GM19193 (cell line): ENCODE data around the gene UPK2.

Source experiments
- POLR2A ChIP-seq: IDR thresholded peaks from 4 replicates; pipeline ENCODE4 v1.6.1; 2011; ENCODE audit not compliant: insufficient read depth, insufficient read length; ENCODE audit errors: extremely low read depth

UPK2 gene

DNA sequence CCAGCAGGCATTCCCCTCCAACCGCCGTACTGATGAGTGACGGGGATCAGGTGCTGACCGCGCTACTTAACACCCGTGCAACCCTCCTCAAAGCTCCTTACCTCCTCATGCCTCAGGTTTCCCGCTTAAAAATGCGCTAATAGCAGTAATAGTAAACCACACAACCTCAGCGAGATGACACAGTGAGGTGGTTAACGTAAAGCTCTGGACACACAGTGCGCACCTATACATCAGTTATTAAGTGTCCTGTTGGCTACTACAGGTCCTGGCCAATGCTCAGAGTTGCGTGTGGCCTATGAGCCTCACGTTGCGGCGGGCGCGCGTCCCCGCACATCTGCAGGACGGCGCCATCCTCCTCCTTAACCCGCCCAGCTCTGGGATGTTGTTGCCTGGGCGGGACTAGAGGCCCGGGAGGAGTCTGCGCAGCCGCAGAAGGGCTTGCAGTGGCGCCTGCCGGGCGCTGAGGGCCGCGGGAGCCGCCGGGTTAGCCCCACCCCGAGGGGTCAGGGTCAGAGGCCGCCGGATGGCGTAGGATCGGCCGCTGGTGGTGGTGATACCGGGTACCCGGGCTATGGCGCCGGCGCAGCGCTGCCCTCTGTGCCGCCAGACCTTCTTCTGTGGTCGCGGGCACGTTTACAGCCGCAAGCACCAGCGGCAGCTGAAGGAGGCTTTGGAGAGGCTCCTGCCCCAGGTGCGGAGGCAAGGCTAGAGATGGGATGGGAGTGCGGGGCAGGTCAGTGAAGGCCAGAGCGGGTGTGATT, 41.7 kb downstream of the UPK2 start, which contains the start of gene CENATAC:
TSS of gene CENATAC (plus strand) at position 512 of the 761 bp plus-strand sequence. CDS start at position 572, 60 bp downstream.
- peak; percentile 90 for TF ChIP-seq POLR2A

DNA sequence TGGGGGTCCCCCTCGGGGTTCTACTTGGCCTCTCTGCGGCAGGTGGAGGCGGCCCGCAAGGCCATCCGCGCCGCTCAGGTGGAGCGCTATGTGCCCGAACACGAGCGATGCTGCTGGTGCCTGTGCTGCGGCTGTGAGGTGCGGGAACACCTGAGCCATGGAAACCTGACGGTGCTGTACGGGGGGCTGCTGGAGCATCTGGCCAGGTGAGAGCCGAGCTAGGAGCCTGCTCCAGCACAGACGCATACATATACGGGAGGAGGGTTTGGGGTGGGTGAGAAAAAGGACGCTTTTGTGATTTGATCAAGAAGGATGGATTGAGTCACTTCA, 42.3 kb downstream of the UPK2 start:
- TF ChIP-seq POLR2A, result no peak

DNA sequence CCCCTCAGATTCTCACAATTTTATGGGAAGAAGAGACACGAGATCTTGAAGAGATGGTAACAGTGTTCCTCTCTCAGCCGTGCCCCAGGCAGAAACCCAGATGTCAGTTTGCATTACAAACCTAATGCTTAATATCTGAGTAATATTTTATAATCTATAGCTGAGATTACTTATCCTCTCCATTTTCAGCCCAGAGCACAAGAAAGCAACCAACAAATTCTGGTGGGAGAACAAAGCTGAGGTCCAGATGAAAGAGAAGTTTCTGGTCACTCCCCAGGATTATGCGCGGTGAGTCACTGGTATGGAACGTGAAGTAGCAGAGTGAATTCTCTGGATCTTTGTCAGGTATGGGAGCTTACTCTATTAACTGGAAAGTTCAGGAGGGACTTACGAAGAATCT, 42.7 kb downstream of the UPK2 start:
- no peak for TF ChIP-seq POLR2A

- no peak for TF ChIP-seq POLR2A
Measured at GRCh38 chr11:119000906-119001305, 44.8 kb downstream of the UPK2 start.

- TF ChIP-seq POLR2A, result no peak
Measured at GRCh38 chr11:119006656-119007055, 50.6 kb downstream of the UPK2 start.
